ENCODE data around the gene CD44. TPM values are rescaled to one million over a fixed set of nuclear protein-coding genes. Genes with fewer than 3 reads are reported as not detected.

Gene CD44
- total RNA-seq, 3 donors from 2014 or later (not counting 1 experiment from before 2014, with no cell fraction given) = 354 to 638 (median 490) TPM

DNA sequence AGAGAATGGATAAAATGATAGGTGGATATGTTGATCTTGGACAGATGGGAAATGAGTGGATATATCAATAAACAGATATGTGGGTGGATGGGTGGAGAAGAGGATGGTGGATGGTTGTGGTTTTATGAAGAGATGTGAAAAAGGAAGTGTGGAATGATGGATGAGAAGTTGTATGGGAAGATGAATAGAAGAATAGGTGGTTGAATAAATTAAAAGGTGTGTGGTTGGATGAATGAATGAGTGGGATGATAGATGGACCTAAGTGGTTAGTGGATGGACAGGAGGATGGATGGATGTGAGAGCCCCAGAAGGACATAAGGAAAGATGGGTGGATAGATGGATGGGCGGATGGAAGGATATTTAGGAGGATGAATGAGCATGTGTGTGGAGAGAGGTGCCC lies 913 bp upstream of the CD44 start:
- ATAC-seq = no peak
- WGBS (ENCODE audit: insufficient coverage) = 96% methylated on average over 1 of the region's 1 CpG
- no peak overlapping the region for H3K27ac ChIP-seq (ENCODE audit: low read length)
- DNase-seq = no peak
- Mint-ChIP-seq H3K36me3 (no peaks in the 10 kb centered on the region), H3K4me3 (peak overlapping the region; percentile 97), H3K27me3 (ENCODE audit: low read depth in 2 of 2) (peaks cover 0 to 3% of the 10 kb centered on the region in 2 donors), H3K4me1 (peaks cover 49 to 64% of the 10 kb centered on the region in 2 donors), H3K27ac (peak overlapping the region; percentile 55 to 88), H3K9me3 (peaks cover 0 to 3% of the 10 kb centered on the region in 2 donors)
- peaks cover 38% of the 10 kb centered on the region for H3K4me1 ChIP-seq (ENCODE audit: control insufficient read depth, insufficient read depth, low read length)
- intact Hi-C loops (cut with micrococcal nuclease) = no loop called here
- TF ChIP-seq, protein P1, sequence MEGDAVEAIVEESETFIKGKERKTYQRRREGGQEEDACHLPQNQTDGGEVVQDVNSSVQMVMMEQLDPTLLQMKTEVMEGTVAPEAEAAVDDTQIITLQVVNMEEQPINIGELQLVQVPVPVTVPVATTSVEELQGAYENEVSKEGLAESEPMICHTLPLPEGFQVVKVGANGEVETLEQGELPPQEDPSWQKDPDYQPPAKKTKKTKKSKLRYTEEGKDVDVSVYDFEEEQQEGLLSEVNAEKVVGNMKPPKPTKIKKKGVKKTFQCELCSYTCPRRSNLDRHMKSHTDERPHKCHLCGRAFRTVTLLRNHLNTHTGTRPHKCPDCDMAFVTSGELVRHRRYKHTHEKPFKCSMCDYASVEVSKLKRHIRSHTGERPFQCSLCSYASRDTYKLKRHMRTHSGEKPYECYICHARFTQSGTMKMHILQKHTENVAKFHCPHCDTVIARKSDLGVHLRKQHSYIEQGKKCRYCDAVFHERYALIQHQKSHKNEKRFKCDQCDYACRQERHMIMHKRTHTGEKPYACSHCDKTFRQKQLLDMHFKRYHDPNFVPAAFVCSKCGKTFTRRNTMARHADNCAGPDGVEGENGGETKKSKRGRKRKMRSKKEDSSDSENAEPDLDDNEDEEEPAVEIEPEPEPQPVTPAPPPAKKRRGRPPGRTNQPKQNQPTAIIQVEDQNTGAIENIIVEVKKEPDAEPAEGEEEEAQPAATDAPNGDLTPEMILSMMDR (IDR thresholded peaks at IDR 0.05) = no peak
- no peaks in the 10 kb centered on the region for H3K27me3 ChIP-seq (ENCODE audit: control insufficient read depth, insufficient read depth, low read length)
- H3K36me3 ChIP-seq (ENCODE audit: control insufficient read depth, insufficient read depth, low read length) = no peaks in the 10 kb centered on the region
- H3K4me3 ChIP-seq (ENCODE audit: low read length) = no peak overlapping the region
- no peaks in the 10 kb centered on the region for H3K9me3 ChIP-seq (ENCODE audit: control insufficient read depth, insufficient read depth, low read length)

DNA sequence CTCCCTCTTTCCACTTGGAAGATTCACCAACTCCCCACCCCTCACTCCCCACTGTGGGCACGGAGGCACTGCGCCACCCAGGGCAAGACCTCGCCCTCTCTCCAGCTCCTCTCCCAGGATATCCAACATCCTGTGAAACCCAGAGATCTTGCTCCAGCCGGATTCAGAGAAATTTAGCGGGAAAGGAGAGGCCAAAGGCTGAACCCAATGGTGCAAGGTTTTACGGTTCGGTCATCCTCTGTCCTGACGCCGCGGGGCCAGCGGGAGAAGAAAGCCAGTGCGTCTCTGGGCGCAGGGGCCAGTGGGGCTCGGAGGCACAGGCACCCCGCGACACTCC lies 397 bp upstream of the CD44 start:
- H3K27me3 Mint-ChIP-seq (ENCODE audit: low read depth in 2 of 2) = peaks cover 0 to 3% of the 10 kb centered on the region in 2 donors
- TF ChIP-seq, protein P1 (IDR thresholded peaks at IDR 0.05) = no peak
- H3K27me3 ChIP-seq (ENCODE audit: control insufficient read depth, insufficient read depth, low read length) = no peaks in the 10 kb centered on the region
- intact Hi-C loops (cut with micrococcal nuclease) = no loop called here
- no peaks in the 10 kb centered on the region for H3K9me3 ChIP-seq (ENCODE audit: control insufficient read depth, insufficient read depth, low read length)
- no peaks in the 10 kb centered on the region for H3K36me3 ChIP-seq (ENCODE audit: control insufficient read depth, insufficient read depth, low read length)
- DNase-seq (no peak), ATAC-seq (no peak)
- H3K36me3 Mint-ChIP-seq = no peaks in the 10 kb centered on the region
- H3K4me3 Mint-ChIP-seq = peak overlapping the region; percentile 97
- H3K4me3 ChIP-seq (ENCODE audit: low read length) = peak overlapping the region; percentile 90
- WGBS (ENCODE audit: insufficient coverage) = 13% methylated on average over 16 of the region's 16 CpGs
- H3K27ac Mint-ChIP-seq = peak overlapping the region; percentile 55 to 88
- H3K4me1 ChIP-seq (ENCODE audit: control insufficient read depth, insufficient read depth, low read length) = peaks cover 43% of the 10 kb centered on the region
- peaks cover 0 to 2% of the 10 kb centered on the region in 2 donors for H3K9me3 Mint-ChIP-seq
- H3K27ac ChIP-seq (ENCODE audit: low read length) = peak overlapping the region; percentile 83
- peaks cover 52 to 66% of the 10 kb centered on the region in 2 donors for H3K4me1 Mint-ChIP-seq

DNA sequence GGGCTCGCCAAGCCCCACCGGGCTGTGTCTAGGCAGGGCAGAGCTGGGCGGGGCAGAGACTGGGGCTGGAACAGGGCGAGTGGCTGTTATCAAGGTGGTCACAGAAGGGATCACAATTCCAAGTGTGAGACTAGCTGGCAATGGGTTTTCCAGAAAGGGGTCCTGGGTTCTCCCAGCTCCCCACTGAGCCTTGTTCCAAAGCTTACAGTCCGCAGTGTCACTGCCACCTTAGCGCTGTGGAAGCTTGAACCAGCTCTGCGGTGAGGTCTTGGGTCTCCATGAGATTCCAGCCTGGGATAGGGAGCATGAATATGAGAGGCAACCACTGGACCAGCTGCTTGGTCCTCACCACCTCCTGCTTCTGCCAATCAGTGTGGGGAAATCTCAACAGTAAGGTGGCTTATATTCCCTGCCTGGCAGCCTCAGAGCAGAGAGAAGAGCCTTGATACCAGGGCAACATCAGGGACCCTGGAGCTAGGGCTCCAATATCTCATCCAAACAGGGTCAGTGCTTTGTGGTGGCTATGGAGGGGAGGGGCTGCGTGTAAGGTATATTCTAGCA lies 831 bp downstream of the CD44 start:
- peak overlapping the region; percentile 55 to 88 for H3K27ac Mint-ChIP-seq
- peaks cover 56% of the 10 kb centered on the region for H3K4me1 ChIP-seq (ENCODE audit: control insufficient read depth, insufficient read depth, low read length)
- TF ChIP-seq, protein P1 (IDR thresholded peaks at IDR 0.05) = no peak
- no peaks in the 10 kb centered on the region for H3K27me3 ChIP-seq (ENCODE audit: control insufficient read depth, insufficient read depth, low read length)
- H3K27me3 Mint-ChIP-seq (ENCODE audit: low read depth in 2 of 2) = peaks cover 0 to 3% of the 10 kb centered on the region in 2 donors
- peak overlapping the region; percentile 90 for H3K4me3 ChIP-seq (ENCODE audit: low read length)
- no peaks in the 10 kb centered on the region for H3K36me3 Mint-ChIP-seq
- H3K27ac ChIP-seq (ENCODE audit: low read length) = peak overlapping the region; percentile 83
- WGBS (ENCODE audit: insufficient coverage) = 2% methylated on average over 7 of the region's 8 CpGs
- H3K9me3 ChIP-seq (ENCODE audit: control insufficient read depth, insufficient read depth, low read length) = no peaks in the 10 kb centered on the region
- no peaks in the 10 kb centered on the region for H3K9me3 Mint-ChIP-seq
- DNase-seq (peak in 1 of 2 donors; percentile 40), ATAC-seq (no peak)
- peaks cover 59 to 72% of the 10 kb centered on the region in 2 donors for H3K4me1 Mint-ChIP-seq
- intact Hi-C loops (cut with micrococcal nuclease) = loop anchor here (5.0 kb wide), 2 partner anchors 97 to 143 kb away; no protein-coding TSS in a partner anchor
- peaks cover 3% of the 10 kb centered on the region for H3K36me3 ChIP-seq (ENCODE audit: control insufficient read depth, insufficient read depth, low read length)
- H3K4me3 Mint-ChIP-seq = peak overlapping the region; percentile 97

DNA sequence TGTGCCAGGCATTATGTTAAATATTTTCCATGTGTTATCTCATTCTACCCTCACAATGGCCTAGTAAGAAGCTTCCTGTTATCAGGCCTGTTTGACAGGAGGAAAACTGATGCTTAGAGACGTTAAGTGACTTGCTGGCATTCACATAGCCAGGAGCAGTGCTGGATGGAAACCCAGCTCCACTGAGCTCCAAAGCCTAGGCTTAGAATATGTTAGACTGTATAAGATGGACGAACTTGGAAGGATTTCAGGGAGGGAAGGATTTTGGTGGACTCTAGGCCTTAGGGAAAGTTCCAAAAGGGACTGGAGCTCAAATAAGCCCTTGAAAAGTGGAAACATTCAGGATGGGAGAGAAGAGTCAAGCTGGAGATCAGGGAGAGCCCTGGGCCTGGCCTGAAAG lies 2.1 kb downstream of the CD44 start:
- no peak for ATAC-seq
- Histone ChIP-seq H3K36me3 (ENCODE audit: control insufficient read depth, insufficient read depth, low read length) (peaks cover 4% of the 10 kb centered on the region), H3K4me1 (ENCODE audit: control insufficient read depth, insufficient read depth, low read length) (peaks cover 68% of the 10 kb centered on the region), H3K9me3 (ENCODE audit: control insufficient read depth, insufficient read depth, low read length) (no peaks in the 10 kb centered on the region), H3K27ac (ENCODE audit: low read length) (peak overlapping the region; percentile 83), H3K27me3 (ENCODE audit: control insufficient read depth, insufficient read depth, low read length) (no peaks in the 10 kb centered on the region), H3K4me3 (ENCODE audit: low read length) (peak overlapping the region; percentile 90)
- peaks cover 0 to 3% of the 10 kb centered on the region in 2 donors for H3K27me3 Mint-ChIP-seq (ENCODE audit: low read depth in 2 of 2)
- peak overlapping the region; percentile 55 to 88 for H3K27ac Mint-ChIP-seq
- TF ChIP-seq, protein P1 (IDR thresholded peaks at IDR 0.05) = no peak
- DNase-seq = peak in 1 of 2 donors; percentile 34
- no peaks in the 10 kb centered on the region for H3K36me3 Mint-ChIP-seq
- peaks cover 72 to 83% of the 10 kb centered on the region in 2 donors for H3K4me1 Mint-ChIP-seq
- H3K4me3 Mint-ChIP-seq = peak overlapping the region; percentile 97
- no peaks in the 10 kb centered on the region for H3K9me3 Mint-ChIP-seq
- 39% methylated on average over 2 of the region's 2 CpGs for WGBS (ENCODE audit: insufficient coverage)
- intact Hi-C loops (cut with micrococcal nuclease) = loop anchor here (5.0 kb wide), 2 partner anchors 96 to 144 kb away; no protein-coding TSS in a partner anchor

Measured in natural killer cell (primary cell).